Activated CD4-positive, alpha-beta T cell treated with anti-CD3 and anti-CD28 coated beads, Interleukin-10, Interleukin-2, amounts not matched to agents 100 ng/mL and 50 ng/mL, durations not matched to agents 16 hours and 8 hours (primary cell): ENCODE results near the gene SNW1.
"Not testable (repeated sequence)": the region's sequence is repeated elsewhere in the genome, so short reads cannot be mapped to it uniquely, and the experiment has no call there.

Experiments
- DNase-seq: peaks from one replicate; pipeline ENCODE4 v3.0.0-alpha.2; 2020

SNW1 gene

DNA sequence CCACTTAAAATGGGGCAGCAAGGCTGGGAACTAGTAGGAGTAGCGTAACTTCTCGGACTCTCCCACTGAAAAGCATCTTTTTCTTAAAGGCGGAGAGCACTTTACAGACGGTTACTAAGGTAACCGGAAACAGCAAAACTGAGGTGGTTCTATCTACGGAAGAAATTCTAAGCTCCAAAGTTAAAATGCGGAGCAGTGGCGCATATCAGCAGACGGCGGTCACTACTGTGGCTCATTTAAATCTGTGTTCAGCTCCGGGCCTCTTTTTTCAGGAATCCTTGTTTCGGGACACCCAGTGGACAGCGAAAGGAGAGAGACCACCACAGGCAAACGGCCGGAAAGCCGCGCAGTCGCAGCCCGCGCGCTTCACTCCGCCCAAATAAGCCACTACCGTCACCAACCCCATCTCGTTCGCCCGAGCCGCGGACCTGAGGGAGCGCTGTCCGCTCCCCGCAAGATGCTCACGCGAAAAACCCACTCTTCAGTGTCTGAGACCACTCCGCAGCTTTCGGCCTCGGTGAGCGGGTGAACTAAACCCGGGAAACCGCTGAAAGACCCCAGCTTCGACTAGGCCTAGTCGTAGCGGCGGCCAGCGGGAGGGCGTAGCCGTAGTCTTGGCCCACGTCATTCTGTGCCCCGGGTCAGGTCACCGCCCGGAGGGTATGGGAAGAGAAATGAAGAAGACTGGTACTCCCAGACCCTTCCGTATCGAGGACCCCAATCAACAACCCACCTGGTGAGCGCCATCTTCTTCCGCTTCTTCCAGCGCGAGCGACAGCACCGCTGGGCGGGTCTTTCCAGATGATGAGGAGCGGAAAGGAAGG lies at the start of gene SNW1:
Gene SNW1 (minus strand): TSS at position 776 of the 824 bp plus-strand sequence. CDS start 29 bp downstream, at position 747.
- peak; percentile 96 for DNase-seq

DNA sequence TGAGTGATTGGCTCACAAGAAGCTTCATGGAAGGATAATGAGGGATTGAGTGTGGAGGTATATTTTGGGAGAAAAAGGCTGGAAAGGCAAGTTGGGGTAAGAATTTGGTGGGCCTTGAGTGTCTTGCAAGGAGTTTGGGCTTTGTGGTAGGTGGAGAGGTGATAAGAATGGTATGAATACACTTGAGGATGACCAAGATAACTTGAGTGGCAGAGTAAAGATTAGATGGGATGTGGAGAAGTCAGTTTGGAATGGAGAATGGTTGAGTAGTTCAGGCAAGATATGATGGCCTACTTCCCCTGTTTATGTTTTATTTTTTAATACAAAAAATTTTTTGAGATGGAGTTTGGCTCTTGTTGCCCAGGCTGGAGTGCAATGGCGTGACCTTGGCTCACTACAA lies 48.1 kb upstream of the SNW1 start:
- no peak for DNase-seq

DNA sequence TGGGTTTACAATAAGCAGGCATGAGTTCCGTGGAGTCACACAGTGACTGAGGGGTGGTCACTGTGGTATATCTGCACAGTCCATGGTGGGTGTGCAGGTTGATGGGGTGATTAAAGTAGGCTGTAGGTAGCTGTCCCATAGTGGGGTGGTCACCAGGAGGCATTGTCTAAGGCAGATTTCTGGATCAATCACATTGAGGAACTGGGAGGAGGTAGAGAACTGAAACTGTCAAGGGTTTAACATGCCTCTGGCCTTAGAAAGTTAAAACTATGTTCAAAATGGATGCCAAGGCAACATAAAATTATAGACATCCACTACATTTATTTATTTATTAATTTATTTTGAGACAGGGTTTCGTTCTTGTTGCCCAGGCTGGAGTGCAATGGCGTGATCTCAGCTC lies 47.3 kb upstream of the SNW1 start:
- no peak for DNase-seq

DNA sequence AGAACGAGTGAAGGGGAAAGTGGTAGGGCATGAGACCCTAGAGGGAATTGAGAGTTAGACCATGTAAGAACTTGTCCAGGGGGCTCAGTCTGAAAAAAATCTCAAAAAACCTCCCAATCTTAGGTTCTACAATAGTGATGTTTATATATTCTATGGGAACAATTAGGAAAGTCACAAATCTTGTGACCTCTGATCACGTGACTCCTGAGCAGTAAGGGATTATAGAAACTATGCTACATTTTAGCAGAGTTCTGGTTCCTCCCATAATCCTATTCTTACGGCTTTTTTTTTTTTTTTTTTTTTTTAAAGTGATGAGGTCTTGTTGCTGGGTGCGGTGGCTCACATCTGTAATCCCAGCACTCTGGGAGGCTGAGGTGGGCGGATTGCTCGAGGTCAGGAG lies 44.8 kb upstream of the SNW1 start:
- no peak for DNase-seq

DNA sequence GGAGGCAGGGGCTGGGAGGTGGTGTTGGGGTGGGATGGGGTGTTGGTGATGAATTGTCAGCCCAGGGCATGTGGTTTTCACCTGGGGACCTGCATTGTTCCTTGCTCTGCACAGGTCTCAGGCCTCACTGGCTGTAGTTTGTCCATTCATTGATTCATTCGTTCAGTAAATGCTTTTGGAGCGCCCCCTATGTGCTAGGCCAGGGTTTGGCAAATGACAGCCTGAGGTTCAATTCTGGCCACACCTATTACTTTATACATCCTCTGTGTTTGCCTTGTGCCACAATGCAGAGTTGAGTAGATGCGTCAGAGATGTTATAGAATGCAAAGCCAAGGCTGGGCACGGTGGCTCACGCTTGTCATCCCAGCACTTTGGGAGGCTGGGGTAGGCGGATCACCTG lies 43.6 kb upstream of the SNW1 start:
- DNase-seq: peak; percentile 57

DNA sequence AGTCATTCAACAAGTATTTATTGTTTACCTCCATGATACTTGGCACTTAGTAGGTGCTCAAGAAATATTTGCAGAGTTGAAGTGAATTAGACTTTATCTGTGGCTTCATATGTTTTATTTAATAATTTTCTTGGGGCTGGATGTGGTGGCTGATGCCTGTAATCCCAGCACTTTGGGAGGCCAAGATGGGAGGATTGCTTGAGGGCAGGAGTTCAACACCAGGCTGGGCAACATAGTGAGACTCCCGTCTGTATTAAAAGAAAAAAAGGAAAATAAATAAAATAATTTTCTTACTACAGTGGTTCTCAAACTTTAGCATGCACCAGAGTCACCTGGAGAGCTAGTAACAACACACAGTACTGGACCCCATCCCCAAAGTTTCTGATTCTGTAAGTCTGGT lies 39.9 kb upstream of the SNW1 start:
- DNase-seq: no peak

DNA sequence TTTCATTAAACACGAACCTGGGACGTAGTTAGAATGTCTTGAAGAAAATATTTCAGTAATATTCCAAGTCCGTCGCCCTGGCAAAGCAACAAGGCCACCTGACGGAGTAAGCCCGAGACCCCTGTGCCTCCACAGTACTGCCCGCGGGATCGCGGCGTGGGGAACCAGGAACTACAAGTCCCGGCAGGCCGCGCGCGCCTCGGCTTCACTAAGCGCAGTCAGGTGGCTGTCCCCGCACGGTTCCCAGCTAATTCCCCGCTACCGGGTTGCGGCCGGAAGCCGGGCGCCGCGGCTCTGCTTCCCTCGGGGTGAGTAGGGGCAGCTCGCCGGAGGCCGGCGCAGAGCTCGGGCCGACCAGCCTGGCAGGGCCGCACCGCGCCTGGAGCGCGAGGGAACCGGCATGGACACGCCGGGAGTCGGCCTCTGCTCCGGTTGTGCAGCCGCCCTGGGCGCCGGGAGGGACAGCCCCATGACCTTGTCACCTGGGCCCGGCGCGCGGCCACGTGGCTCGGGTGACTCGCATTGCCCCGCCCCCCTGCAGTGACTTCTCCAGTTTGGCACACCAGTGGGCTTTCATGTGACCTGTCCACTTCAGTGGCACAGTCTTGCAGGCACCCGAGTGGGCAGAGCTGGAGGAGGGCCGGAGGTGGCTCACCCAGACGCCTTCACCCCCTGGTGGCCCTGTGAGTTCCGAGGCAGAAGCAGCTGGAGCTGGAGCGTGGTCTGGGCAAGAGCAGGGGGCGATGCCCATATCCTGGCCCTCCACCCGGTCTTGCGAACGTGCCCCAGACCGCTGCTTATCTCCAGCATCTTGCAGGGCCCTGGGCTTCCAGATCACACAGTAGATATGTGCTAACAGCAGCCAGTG lies 39.1 kb upstream of the SNW1 start, which contains the start of gene ADCK1:
Gene ADCK1 (plus strand): TSS at position 247 of the 868 bp plus-strand sequence. CDS start 18,870 bp downstream, outside the sequence.
- peak; percentile 90 for DNase-seq

DNA sequence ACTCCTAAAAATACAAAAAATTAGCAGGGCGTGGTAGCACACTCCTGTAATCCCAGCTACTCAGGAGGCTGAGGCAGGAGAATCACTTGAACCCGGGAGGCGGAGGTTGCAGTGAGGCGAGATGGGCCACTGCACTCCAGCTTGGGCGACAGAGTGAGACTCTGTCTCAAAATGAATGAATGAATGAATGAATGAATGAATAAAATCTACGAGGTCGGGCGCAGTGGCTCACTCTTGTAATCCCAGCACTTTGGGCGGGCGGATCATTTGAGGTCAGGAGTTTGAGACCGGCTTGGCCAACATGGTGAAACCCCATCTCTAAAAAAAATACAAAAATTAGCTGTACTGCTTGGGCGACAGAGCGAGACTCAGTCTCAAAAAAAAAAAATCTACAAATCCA lies 38.5 kb upstream of the SNW1 start:
- DNase-seq: not testable (repeated sequence)

DNA sequence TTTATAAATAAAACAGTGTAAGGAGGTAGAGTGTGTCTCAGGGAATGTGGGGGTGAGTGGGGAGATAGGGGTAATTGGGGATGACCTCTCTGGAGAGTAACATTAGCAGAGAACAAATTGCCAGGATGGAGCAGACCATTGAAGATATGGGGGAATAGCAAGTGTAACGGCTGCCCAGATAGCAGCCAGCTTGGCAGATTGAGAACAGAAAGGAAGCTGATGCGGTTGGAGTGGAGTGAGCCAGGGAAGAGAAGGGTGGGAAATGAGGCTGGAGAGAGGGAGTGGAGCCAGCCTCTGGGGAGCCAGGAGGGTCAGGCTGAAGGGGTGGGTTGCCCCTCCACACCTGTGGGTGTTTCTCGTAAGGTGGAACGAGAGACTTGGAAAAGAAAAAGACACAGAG lies 33.4 kb upstream of the SNW1 start:
- DNase-seq: no peak

DNA sequence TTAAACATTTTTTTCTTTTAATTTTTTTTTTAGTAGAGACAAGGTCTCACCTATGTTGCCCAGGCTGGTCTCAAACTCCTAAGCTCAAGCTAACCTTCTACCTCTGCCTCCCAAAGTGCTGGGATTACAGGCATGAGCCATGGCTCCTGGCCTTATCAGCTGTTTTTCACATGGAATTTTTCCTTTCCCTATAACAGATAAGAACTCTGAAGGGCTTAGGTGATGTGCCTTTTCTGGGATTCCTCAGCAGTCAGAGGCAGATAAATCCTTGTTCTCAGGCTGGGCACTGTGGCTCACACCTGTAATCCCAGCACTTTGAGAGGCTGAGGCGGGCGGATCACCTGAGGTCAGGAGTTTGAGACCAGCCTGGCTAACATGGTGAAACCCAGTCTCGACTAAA lies 32.3 kb upstream of the SNW1 start:
- DNase-seq: not testable (repeated sequence)

DNA sequence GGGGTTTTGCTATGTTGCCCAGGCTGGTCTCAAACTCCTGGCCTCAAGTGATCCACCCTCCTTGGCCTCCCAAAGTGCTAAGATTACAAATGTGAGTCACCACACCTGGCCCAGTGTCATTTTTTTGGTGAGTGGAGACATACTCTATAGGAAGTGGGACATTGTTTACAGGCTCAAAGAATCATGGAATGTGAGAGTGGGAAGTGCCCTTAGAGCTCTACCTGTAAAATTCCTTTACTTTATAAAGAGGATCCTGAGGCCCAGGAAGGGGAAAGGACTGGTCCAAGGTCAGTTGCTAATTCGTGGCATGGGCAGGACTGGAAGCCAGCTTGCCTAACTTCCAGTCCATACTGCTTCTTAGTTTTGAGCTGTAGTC lies 30.3 kb upstream of the SNW1 start:
- DNase-seq: no peak

DNA sequence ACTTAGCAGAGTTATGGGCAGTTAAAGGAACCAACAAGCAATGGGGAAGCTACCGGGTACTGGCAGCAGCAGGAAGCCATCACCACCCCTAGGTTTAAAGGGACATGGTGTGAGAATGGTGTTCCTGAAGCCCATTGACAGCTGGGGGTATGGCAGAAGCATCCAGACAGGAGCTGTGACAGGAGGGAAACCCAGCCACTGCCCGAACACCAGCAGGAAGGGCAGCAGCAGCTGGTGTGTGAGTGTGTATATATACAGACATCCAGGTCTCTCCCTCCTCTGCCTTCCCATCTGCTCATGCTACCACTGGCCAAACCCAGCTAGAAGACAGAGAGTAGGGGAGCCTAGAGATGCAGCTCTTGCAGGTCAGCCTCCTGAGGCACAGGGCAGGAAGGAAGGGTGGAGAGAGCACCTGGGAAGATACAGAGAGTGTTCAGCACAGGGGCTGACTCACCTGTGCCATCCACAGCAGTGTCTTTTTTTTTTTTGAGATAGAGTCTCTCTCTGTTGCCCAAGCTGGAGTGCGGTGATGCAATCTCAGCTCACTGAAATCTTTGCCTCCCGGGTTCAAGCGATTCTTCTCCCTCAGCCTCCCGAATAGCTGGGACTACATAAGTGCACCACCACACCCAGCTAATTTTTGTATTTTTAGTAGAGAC lies 29.7 kb upstream of the SNW1 start:
- DNase-seq: no peak

DNA sequence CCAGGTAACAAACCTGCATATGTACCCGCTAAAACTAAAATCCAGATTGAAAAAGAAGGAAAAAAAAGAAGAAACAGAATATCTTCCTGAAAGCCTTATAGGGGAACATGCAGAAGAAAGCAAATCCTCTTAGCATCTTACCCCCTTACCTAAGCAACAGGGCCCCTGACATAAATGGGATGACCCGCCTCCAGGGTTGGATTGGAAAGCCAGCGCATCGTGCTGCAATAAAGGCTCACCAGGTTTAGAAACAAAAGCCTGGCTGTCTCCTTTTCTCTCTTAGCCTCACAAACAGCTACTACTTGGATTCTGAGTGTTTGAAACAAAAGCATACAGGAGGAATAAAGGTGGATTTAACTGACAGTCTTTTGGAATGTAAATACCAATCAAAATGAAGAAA lies 25.2 kb upstream of the SNW1 start:
- no peak for DNase-seq

DNA sequence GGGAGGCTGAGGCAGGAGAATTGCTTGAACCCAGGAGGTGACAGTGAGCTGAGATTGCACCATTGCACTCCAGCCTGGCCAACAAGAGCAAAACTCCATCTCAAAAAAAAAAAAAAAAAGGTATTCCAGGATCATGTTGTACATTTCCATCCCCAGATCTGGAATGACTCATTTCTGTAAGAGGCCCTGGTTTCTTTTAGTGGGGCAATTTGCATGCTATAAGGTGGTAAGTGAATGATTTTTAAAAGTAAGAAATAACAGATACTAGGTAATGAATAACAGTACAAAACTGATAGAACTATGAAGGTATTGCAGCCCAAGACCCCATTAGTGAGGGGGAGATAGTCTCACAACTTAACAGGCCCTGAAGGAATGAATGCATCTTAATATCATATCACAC lies 21.2 kb upstream of the SNW1 start:
- no peak for DNase-seq

DNA sequence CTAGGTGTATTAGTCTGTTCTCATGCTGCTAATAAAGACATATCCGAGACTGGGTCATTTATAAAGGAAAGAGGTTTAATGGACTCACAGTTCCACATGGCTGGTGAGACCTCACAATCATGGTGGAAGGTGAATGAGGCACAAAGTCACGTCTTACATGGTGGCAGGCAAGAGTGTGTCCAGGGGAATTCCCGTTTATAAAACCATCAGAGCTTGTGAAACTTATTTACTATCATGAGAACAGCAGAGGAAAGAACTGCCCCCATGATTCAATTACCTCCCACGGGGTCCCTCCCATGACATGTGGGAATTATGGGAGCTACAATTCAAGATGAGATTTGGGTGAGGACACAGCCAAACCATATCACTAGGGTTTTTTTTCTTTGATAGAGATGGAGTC lies 13.0 kb upstream of the SNW1 start:
- not testable (repeated sequence) for DNase-seq

DNA sequence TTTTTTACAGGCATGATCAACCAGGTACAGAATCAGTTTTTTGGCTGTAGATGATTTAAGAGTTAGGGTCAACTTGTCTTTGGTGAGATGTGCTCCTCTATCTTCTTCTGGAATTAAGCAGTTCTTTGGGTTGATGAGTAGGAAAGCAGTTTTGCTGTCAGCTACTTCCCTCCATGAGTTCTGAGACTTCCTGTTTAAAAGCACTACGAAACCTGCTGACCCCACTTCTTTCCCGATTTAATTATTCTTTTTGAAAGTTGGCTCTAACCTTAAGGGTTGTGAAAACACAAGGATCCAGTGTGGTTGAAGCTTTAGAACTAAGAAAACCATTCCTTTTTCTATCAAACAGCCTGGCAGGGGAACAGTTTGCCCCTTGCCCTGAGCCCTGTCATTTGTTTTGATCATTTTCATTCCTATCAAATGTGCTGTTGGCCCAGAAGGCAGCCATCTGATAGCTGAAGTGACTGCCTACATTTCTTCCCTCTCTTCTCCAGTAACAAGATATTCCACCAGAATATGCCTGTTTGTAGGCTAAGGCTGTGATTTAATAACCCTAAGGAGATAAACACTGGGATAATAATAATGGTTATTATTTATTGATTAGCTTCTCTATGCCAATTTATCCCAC lies 7.6 kb upstream of the SNW1 start:
- DNase-seq: not testable (repeated sequence)

DNA sequence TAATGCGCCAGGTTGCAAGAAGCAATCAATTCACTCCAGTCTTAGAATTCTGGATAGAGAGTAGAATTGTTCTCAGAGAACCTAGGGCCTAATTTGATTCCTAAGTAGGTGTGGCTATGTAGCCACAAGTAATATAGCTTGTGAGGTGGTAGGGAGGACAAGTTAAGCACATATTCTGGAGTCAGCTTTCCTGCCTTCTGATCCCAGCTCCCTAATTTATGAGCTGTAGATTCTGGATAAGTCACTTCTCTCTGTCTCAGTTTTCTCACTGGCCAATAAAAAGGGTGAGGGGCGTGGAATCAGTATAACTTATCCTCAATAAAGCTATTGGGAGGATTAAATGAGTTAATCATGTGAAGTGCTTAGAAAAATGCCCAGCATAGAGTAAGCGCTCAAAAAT lies 3.0 kb upstream of the SNW1 start:
- no peak for DNase-seq

DNA sequence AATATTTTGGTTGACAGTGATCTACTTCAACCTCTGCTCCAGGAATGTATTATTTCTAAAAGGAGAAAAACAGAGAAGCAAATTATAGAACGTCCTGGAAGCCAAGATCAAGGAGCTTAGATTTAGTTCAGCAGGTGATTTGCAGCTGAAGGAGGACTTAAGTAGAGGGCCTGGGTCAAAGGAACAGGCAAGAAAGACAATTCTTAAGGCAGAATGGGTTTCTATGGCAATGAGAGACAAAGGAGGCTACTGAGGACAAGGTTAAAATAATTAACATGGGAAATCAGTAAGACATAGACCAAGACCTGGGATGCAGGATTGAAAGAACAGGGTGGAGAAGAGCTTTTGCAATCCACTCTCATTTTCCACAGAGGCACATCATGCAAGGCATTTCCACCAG lies 2.4 kb upstream of the SNW1 start:
- no peak for DNase-seq

DNA sequence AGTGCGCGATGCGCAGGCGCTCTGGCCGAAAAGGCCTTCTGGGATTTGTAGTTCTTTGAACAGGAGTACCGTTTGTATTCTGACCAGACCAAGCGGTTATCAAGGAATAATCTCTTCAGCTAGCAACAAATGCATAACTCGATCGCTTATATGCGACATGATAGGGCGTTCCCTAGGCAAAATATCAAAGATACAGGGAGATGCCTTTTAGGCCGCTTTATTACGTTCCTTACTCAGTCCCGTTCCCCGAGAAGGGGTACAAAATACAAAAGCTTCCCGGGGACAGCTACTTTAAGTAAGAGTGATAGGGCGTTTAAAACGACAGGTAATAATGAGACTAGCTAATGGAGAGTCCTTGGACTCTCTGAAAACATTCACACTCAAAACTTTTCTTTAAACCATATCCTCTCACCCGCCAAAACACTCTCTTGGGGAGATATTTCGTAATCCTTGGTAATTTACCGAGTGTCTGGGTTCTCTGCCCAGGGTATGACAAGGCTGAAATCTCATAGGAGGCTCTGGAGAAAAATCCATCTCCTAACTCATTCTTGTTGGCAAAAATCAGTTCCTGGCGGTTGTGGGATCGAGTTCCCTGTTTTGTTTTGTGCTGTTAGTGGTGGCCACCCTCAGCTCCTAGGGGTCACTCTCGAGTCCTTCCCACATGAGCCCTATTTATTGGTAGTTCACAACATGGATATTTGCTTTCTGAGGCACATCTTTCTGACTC lies 412 bp upstream of the SNW1 start:
- peak; percentile 23 for DNase-seq

DNA sequence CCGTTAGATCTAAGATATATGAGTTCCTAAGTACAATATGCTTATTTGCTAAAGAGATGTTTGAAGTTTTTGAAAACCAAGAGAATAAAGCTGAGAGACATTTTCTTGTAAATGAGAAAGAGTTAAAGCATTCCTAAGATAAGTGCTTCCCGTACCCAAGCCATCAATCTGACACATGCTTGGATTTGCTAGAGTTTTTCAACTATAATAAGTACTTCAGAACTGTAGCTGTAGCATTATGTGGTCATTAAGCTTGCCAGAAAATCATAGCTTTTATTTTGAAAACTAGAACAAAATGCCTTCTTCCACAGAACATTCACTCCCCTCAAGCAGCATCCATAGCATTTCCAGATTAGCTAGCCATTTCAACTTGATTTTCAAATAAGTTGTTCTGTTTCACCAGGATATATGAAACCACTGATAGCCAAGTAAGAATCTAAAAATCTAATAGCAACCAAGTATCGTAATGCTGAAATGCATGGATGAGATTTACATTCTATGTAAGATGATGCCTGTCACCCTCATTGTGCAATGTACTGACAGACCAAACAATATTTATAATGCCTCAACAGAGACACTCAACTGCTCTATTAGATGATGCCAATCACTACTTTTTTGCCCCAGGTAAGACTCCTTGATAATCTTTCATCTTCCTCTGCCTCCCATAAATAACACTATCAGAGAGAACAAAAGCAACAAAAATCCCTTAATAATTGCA lies 8.0 kb downstream of the SNW1 start:
- no peak for DNase-seq

DNA sequence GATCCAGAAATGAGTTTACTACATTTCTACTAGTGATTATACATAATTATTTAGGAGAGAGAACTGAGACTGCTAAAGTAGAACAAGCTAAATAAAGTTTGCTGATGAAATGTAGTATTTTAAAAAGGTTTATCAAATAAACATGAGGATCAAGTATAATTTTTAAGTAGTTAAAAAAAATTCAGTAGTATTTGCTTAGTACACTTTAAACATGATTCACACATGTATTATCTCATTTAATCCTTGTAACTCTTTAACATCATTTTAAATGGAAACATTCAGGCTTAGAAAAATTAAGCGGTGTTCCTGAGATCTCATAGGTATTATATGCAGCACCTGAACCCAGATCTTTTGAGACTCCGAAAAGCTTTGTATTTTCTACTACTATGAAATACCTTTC lies 8.7 kb downstream of the SNW1 start:
- DNase-seq: no peak

DNA sequence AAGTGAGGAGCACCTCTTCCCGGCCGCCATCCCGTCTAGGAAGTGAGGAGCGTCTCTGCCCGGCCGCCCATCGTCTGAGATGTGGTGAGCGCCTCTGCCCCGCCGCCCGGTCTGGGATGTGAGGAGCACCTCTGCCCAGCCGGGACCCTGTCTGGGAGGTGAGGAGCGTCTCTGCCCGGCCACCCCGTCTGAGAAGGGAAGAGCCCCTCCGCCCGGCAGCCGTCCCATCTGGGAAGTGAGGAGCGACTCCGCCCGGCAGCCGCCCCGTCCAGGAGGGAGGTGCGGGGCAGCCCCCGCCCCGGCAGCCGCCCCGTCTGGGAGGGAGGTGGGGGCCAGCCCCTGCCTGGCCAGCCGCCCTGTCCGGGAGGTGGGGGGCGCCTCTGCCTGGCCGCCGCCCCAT lies 13.5 kb downstream of the SNW1 start:
- not testable (repeated sequence) for DNase-seq
